Measurements from ENCODE around the gene OR5M8. TPM values are rescaled to one million over a fixed set of nuclear protein-coding genes. Genes with fewer than 3 reads are reported as not detected.

The OR5M8 gene
- total and polyA plus RNA-seq, 2 of the 8 experiments (the other 6 are each of a cell fraction or from before 2014, with no cell fraction given), result not detected

DNA sequence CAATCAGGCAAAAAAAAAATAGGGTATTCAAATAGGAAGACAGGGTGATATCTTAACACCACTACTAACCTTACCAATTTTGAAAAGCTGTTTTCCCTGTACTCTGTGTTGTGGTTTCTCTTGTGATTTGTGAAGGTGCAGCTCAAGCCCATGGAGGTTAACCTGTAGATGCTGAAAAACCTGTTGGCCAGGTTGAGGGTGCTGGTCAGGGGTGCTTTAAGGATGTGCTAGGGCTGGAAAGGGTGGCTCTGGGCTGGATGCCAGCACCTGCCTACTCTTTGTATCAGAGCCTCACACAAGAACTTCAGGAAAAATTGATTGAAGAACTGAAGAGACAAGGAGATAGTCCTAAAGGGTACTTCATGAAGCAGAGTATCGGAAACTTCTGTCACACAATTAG is 18.3 kb upstream of the OR5M8 start:
- Histone ChIP-seq H3K23me2 (ENCODE audit: low read depth, low read length) (no peaks in the 10 kb centered on the region), H3K4me3 (ENCODE audit: extremely low read depth in 1 of 4, insufficient read depth in 2 of 4, low read depth in 3 of 4, low read length in 4 of 4) (no peak overlapping the region), H3K4ac (replicated peaks; ENCODE audit: insufficient read length, low read depth, low read length) (no peak overlapping the region), H3K56ac (replicated peaks; ENCODE audit: insufficient read length, low read depth, low read length) (no peak overlapping the region), H2BK15ac (ENCODE audit: low read length) (no peak overlapping the region), H3K18ac (ENCODE audit: extremely low read depth, low read length) (no peak overlapping the region), H3K27ac (ENCODE audit: low read depth, low read length) (no peak overlapping the region), H3K4me1 (replicated peaks in 1 of 4; ENCODE audit: control insufficient read depth in 3 of 4, insufficient read depth in 4 of 4, low read length in 3 of 4) (no peaks in the 10 kb centered on the region), H4K8ac (ENCODE audit: extremely low read depth, insufficient read depth, low read length) (no peak overlapping the region), H4K20me1 (replicated peaks in 1 of 2; ENCODE audit: control insufficient read depth in 1 of 2, insufficient read depth in 2 of 2, low read length in 2 of 2) (no peaks in the 10 kb centered on the region), H4K91ac (replicated peaks; ENCODE audit: insufficient read length, low read length) (no peak overlapping the region), H2AFZ (ENCODE audit: low read length) (no peak overlapping the region), H3K36me3 (ENCODE audit: control insufficient read depth in 2 of 4, insufficient read depth in 4 of 4, low read length in 3 of 4) (no peaks in the 10 kb centered on the region), H4K5ac (ENCODE audit: insufficient read length, low read depth, low read length) (no peak overlapping the region), H3K4me2 (ENCODE audit: insufficient read depth in 1 of 2, low read depth in 2 of 2, low read length in 2 of 2) (no peak overlapping the region), H2BK12ac (ENCODE audit: low read depth, low read length) (no peak overlapping the region), H3K79me1 (ENCODE audit: low read depth, low read length) (no peaks in the 10 kb centered on the region), H3K79me2 (ENCODE audit: control insufficient read depth in 1 of 2, insufficient read depth in 2 of 2, low read length in 2 of 2) (no peaks in the 10 kb centered on the region), H2BK5ac (ENCODE audit: low read depth, low read length) (no peak overlapping the region), H3K14ac (ENCODE audit: insufficient read length) (no peak overlapping the region), H2BK120ac (replicated peaks; ENCODE audit: low read depth, low read length) (no peak overlapping the region), H2AK5ac (ENCODE audit: low read depth, low read length) (no peak overlapping the region), H3K9me3 (ENCODE audit: insufficient read depth in 2 of 2, low read depth in 1 of 2, low read length in 1 of 2) (no peaks in the 10 kb centered on the region), H2BK20ac (ENCODE audit: low read length) (no peak overlapping the region), H3K27me3 (replicated peaks in 1 of 4; ENCODE audit: control insufficient read depth in 3 of 4, extremely low read depth in 1 of 4, insufficient read depth in 3 of 4, low read length in 3 of 4) (no peaks in the 10 kb centered on the region), H3K23ac (ENCODE audit: insufficient read length) (no peak overlapping the region), H3K9ac (replicated peaks in 1 of 4; ENCODE audit: extremely low read depth in 1 of 4, low read depth in 3 of 4, low read length in 3 of 4) (no peak overlapping the region)
- FAIRE-seq (no peak), DNase-seq (ENCODE audit: low read depth in 1 of 2, low spot score in 2 of 2) (no peak)
- ChIA-PET CTCF (ENCODE audit: partially characterized antibody) (interaction anchor here (0.6 kb wide), 1 partner anchor 145 kb away, joined by 3 read pairs; no protein-coding TSS in a partner anchor), POLR2A (ENCODE audit: partially characterized antibody) (no interaction called here)
- WGBS, 2 experiments (ENCODE audit: extremely low coverage in 1 of 2, insufficient coverage in 1 of 2, insufficient read length in 1 of 2, insufficient replicate concordance in 2 of 2, low coverage in 1 of 2, low lambda C conversion rate in 2 of 2, missing lambda C conversion rate in 1 of 2), result 100% methylated on average over 1 of the region's 1 CpG; no CpG with 5 or more reads in 1 of the 2 experiments
- TF ChIP-seq KDM5A (IDR thresholded peaks at IDR 0.05; ENCODE audit: low read length) (no peak), JUND (IDR thresholded peaks at IDR 0.05; ENCODE audit: low read length) (no peak), POLR2AphosphoS5 (IDR thresholded peaks at IDR 0.05; ENCODE audit: low read depth, low read length) (no peak), TAF7 (optimal IDR thresholded peaks at IDR 0.05; ENCODE audit: borderline replicate concordance, low read depth, low read length) (no peak), CBX8 (IDR thresholded peaks at IDR 0.05; ENCODE audit: borderline replicate concordance, low read depth, low read length) (no peak), POLR2A (IDR thresholded peaks at IDR 0.05; ENCODE audit: control extremely low read depth in 1 of 2, low read depth in 2 of 2, low read length in 2 of 2) (no peak), EP300 (IDR thresholded peaks at IDR 0.05; ENCODE audit: borderline replicate concordance in 1 of 2, low read depth in 2 of 2, low read length in 2 of 2) (no peak), HDAC6 (IDR thresholded peaks at IDR 0.05; ENCODE audit: low read depth, low read length) (no peak), KDM4A (IDR thresholded peaks at IDR 0.05; ENCODE audit: low read depth, low read length, severe bottlenecking) (no peak), RXRA (IDR thresholded peaks at IDR 0.05; ENCODE audit: insufficient read depth, low read depth, low read length) (no peak), GTF2F1 (IDR thresholded peaks at IDR 0.05; ENCODE audit: borderline replicate concordance, low read depth, low read length) (no peak), GABPA (IDR thresholded peaks at IDR 0.05; ENCODE audit: borderline replicate concordance, insufficient read depth, low read length) (no peak)
- TF ChIP-seq, protein P1, sequence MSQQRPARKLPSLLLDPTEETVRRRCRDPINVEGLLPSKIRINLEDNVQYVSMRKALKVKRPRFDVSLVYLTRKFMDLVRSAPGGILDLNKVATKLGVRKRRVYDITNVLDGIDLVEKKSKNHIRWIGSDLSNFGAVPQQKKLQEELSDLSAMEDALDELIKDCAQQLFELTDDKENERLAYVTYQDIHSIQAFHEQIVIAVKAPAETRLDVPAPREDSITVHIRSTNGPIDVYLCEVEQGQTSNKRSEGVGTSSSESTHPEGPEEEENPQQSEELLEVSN (IDR thresholded peaks at IDR 0.05), result no peak
- TF ChIP-seq, protein P2, sequence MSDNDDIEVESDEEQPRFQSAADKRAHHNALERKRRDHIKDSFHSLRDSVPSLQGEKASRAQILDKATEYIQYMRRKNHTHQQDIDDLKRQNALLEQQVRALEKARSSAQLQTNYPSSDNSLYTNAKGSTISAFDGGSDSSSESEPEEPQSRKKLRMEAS (IDR thresholded peaks at IDR 0.05), result no peak
